ENCODE data around the gene RLN3. TPM values are rescaled to one million over a fixed set of nuclear protein-coding genes. Genes with fewer than 3 reads are reported as not detected.

Gene RLN3
- total and polyA plus RNA-seq, 2 of the 8 experiments (the other 6 are each of a cell fraction or from before 2014, with no cell fraction given): not detected

DNA sequence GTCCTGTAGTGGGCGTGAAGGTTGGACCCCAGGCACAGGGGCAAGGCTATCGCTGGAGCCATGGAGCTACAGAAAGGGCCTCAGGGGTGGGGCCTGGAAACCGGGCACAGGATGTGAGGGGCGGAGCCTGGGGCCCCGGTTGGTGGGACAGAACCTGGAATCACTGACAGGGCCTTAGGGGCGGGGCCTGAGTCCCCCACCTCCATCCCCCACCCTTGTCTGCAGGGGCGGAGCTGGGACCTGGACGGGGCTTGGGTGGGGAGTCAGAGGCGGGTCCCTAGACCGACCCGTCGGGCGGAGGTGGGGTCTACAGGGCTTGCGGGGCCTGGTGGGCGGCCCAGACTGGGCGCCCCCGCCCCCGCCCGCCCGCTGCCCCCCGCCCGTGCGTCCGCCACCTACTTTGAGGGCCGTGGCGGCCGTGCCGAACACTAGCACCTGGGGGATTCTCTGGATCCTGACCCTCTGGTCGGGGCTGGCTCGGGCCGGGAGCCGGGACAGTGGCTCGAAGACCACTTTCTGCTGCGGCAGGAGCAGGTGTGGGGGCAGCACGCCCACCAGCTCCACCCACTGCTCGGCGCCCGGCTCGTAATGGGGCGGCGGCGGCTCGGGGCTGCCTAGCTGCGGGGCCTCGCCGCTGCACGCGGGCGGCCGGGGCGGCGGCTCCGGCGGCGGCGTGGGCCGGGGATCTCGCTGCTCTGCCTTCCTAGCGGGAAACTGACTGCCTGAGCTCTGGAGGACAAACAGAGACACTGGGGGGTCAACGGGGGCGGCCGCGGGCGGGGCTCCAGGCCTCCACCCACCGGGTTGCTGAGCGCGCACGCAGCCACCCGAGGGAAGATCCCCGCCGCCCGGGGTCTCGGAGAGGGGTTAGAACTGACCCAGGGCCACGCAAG lies 49.4 kb upstream of the RLN3 start (continued):
- no peak for TF ChIP-seq RAD21 (IDR thresholded peaks at IDR 0.05 in 1 of 2, conservative IDR thresholded peaks at IDR 0.05 in 1 of 2; ENCODE audit: low read depth in 2 of 2, low read length in 2 of 2)
- peak; percentile 39 for TF ChIP-seq KDM4A (IDR thresholded peaks at IDR 0.05; ENCODE audit: low read depth, low read length, severe bottlenecking)
- peak; percentile 64; the same call in 1 of the 2 replicates for TF ChIP-seq SP1 (IDR thresholded peaks at IDR 0.05; ENCODE audit: low read depth, low read length)
- no peak for TF ChIP-seq JUND (IDR thresholded peaks at IDR 0.05; ENCODE audit: low read length)
- no peak for TF ChIP-seq HDAC6 (IDR thresholded peaks at IDR 0.05; ENCODE audit: low read depth, low read length)
